Transverse colon (tissue), 4 donors: ENCODE results near the gene ZNF12. TPM values are rescaled to one million over a fixed set of nuclear protein-coding genes. Genes with fewer than 3 reads are reported as not detected.

Source experiments
- DNase-seq: peaks from one replicate; pipeline ENCODE4 v3.0.0-alpha.2; 2019
- H3K27ac ChIP-seq, 4 donors: fragments of 200-600 bp; sonication (generic); 2 replicates each; pipeline ENCODE4 v1.5.1; 2016 to 2018; ENCODE audit warnings: inconsistent platforms in 4 of 4
- H3K27me3 ChIP-seq: fragments of 200-600 bp; sonication (generic); 2 replicates; pipeline ENCODE4 v1.5.1; 2017; ENCODE audit warnings: inconsistent platforms
- H3K36me3 ChIP-seq, 4 donors: fragments of 200-600 bp; sonication (generic); 2 replicates each; pipeline ENCODE4 v1.5.1; 2017 to 2019; ENCODE audit warnings: inconsistent platforms in 4 of 4
- H3K4me1 ChIP-seq, 4 donors: fragments of 200-600 bp; sonication (generic); 2 replicates each; pipeline ENCODE4 v1.5.1; 2017 to 2020; ENCODE audit warnings: inconsistent platforms in 4 of 4
- H3K4me3 ChIP-seq, 4 donors: fragments of 200-600 bp; sonication (generic); 1 replicate in 1 of 4; 2 replicates in 3 of 4; pipeline versions ENCODE4 v1.5.1 to v1.6.1; 2017 to 2019; ENCODE audit warnings: inconsistent platforms in 4 of 4
- H3K9me3 ChIP-seq, 2 donors: fragments of 200-600 bp; sonication (generic); 2 replicates each; pipeline ENCODE4 v1.5.1; 2017 to 2019; ENCODE audit warnings: inconsistent platforms in 2 of 2
- EP300 ChIP-seq: sonication (generic); formaldehyde crosslinking; IDR thresholded peaks from one replicate; pipeline ENCODE4 v1.6.1; 2017; ENCODE audit warnings: antibody characterized with exemption, low read depth
- POLR2A ChIP-seq: fragments of 450-650 bp; IDR thresholded peaks from one replicate; pipeline ENCODE4 v1.6.1; 2016; ENCODE audit warnings: antibody characterized with exemption, mild to moderate bottlenecking, moderate library complexity
- POLR2AphosphoS5 ChIP-seq, 3 donors: sonication (generic); formaldehyde crosslinking; IDR thresholded peaks; one replicate each; pipeline ENCODE4 v1.6.1; 2016; ENCODE audit warnings: antibody characterized with exemption in 3 of 3
- WGBS, 2 donors: methylation state at CpG; one replicate each; pipeline ENCODE4 v1.1.5; 2018; ENCODE audit warnings: low coverage in 1 of 2; 5-methylcytosine and 5-hydroxymethylcytosine counted together
- in situ Hi-C, 4 donors: fragments of 200-750 bp; cut with MboI; loops; one replicate each; pipeline versions ENCODE4 v1.15.0 to v1.15.1; 2017; ENCODE audit warnings: low sequenced_read_pairs in 3 of 4, low pct_ligation_motif_present in 1 of 4, low pct_unique_long_range_greater_than_20kb in 1 of 4
- intact Hi-C: fragments of 100-400 bp; cut with DNase I; formaldehyde crosslinking; loops from one replicate; pipeline ENCODE4 v1.15.1; 2023; ENCODE audit warnings: low total_unique reads
- total RNA-seq, 4 donors: library from RNA; depleted of rRNA; stranded (reverse); fragments of >200 nt; gene quantifications; one replicate each; pipeline ENCODE4 v1.1.0, GENCODE V29; 2016
- TF ChIP-seq, protein P1 (sequence below), 5 experiments: fragments of 200-600 bp in 3 of 5; fragments of 450-650 bp in 2 of 5; sonication (generic) in 3 of 5; IDR thresholded peaks; 1 replicate in 2 of 5; 2 replicates in 3 of 5; pipeline ENCODE4 v1.5.1; 2016 to 2017; ENCODE audit warnings: antibody characterized with exemption in 5 of 5, inconsistent platforms in 3 of 5, mild to moderate bottlenecking in 2 of 5, moderate library complexity in 1 of 5

Gene ZNF12
- total RNA-seq, 4 donors from 2014 or later, result 17.5 to 171 (median 33.8) TPM

DNA sequence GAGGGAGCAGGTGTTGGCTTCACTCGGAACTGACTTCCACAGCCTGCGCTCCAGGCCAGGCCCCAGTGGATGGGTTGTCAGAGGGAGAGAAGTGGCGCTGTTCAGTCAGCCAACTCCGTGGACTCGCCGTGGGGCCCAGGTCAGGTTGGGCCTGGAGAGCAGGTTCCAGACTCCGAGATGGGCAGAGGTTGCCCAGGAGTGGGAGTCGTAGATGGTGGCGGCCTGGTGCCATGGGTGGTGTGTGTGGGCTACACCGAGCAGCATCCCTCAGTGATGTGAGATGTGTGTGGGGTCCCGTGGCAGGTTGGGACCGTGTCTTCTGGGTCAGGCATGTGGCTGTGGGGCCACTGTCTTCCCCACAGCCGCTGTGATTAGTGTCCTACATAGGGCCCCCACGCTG, 59.2 kb downstream of the ZNF12 start:
- no peak overlapping the region for H3K27ac ChIP-seq
- H3K36me3 ChIP-seq, result peaks cover 0 to 39% (median 15%) of the 10 kb centered on the region in 4 donors
- DNase-seq, result no peak
- no peaks in the 10 kb centered on the region for H3K27me3 ChIP-seq
- H3K4me3 ChIP-seq, result no peak overlapping the region
- no peaks in the 10 kb centered on the region for H3K9me3 ChIP-seq
- WGBS, 2 donors, result 96% methylated on average over 14 of the region's 14 CpGs; no CpG with 5 or more reads in 1 of the 2 donors
- TF ChIP-seq, protein P1, sequence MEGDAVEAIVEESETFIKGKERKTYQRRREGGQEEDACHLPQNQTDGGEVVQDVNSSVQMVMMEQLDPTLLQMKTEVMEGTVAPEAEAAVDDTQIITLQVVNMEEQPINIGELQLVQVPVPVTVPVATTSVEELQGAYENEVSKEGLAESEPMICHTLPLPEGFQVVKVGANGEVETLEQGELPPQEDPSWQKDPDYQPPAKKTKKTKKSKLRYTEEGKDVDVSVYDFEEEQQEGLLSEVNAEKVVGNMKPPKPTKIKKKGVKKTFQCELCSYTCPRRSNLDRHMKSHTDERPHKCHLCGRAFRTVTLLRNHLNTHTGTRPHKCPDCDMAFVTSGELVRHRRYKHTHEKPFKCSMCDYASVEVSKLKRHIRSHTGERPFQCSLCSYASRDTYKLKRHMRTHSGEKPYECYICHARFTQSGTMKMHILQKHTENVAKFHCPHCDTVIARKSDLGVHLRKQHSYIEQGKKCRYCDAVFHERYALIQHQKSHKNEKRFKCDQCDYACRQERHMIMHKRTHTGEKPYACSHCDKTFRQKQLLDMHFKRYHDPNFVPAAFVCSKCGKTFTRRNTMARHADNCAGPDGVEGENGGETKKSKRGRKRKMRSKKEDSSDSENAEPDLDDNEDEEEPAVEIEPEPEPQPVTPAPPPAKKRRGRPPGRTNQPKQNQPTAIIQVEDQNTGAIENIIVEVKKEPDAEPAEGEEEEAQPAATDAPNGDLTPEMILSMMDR (IDR thresholded peaks at IDR 0.05), result no peak
- no peak for TF ChIP-seq EP300
- in situ Hi-C loops (no loop called here), intact Hi-C loops (no loop called here)
- no peaks in the 10 kb centered on the region for H3K4me1 ChIP-seq

- H3K4me1 ChIP-seq, result no peaks in the 10 kb centered on the region
- intact Hi-C loops (no loop called here), in situ Hi-C loops (no loop called here)
- H3K27ac ChIP-seq, result no peak overlapping the region
- peaks cover 0 to 37% (median 13%) of the 10 kb centered on the region in 4 donors for H3K36me3 ChIP-seq
- 70 to 88% methylated on average over 2 to 8 of the region's 8 CpGs for WGBS, 2 donors
- no peak for DNase-seq
- H3K27me3 ChIP-seq, result no peaks in the 10 kb centered on the region
- TF ChIP-seq, protein P1 (IDR thresholded peaks at IDR 0.05), result no peak
- TF ChIP-seq EP300, result no peak
- TF ChIP-seq POLR2AphosphoS5 (IDR thresholded peaks at IDR 0.05), result no peak
- no peak for TF ChIP-seq POLR2A
- no peak overlapping the region for H3K4me3 ChIP-seq
- no peaks in the 10 kb centered on the region for H3K9me3 ChIP-seq
Observed at GRCh38 chr7:6647080-6647479, 59.7 kb downstream of the ZNF12 start.

- TF ChIP-seq, protein P1 (IDR thresholded peaks at IDR 0.05), result no peak
- TF ChIP-seq EP300 (no peak), POLR2A (no peak), POLR2AphosphoS5 (IDR thresholded peaks at IDR 0.05) (no peak)
- intact Hi-C loops, result no loop called here
- Histone ChIP-seq H3K36me3 (peaks cover 0 to 36% (median 12%) of the 10 kb centered on the region in 4 donors), H3K4me1 (no peaks in the 10 kb centered on the region), H3K9me3 (no peaks in the 10 kb centered on the region), H3K27me3 (no peaks in the 10 kb centered on the region), H3K27ac (no peak overlapping the region), H3K4me3 (no peak overlapping the region)
- 79% methylated on average over 5 of the region's 8 CpGs; no CpG with 5 or more reads in 1 of the 2 donors for WGBS, 2 donors
- no peak for DNase-seq
- in situ Hi-C loops, result no loop called here
Observed at GRCh38 chr7:6646465-6646864, 60.3 kb downstream of the ZNF12 start.

DNA sequence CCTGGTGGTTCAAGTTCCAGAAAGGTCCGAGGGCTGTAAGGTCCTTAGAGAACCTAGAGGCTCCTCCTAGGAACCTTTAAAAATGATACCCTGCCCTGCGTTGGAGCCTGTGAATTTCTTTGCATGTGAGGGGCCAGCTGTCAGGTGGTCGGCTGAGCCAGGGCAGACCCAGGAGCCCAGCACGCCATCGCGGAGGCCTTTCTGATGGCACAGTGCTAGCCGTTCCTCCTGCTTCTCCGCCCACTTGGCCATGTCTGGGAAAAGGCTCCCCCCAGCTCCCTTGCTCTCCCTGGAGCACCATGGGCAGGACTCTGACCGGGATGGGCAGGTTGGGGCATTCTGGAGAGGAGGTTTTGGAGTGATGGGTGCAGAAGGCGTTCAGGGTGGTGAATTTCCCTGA, 62.0 kb downstream of the ZNF12 start:
- no peak for DNase-seq
- Histone ChIP-seq H3K36me3 (peaks cover 0 to 28% (median 12%) of the 10 kb centered on the region in 4 donors), H3K4me3 (no peak overlapping the region), H3K27ac (no peak overlapping the region), H3K4me1 (no peaks in the 10 kb centered on the region), H3K27me3 (no peaks in the 10 kb centered on the region), H3K9me3 (no peaks in the 10 kb centered on the region)
- 96% methylated on average over 10 of the region's 10 CpGs; no CpG with 5 or more reads in 1 of the 2 donors for WGBS, 2 donors
- TF ChIP-seq, protein P1 (IDR thresholded peaks at IDR 0.05), result no peak
- TF ChIP-seq EP300 (no peak), POLR2AphosphoS5 (IDR thresholded peaks at IDR 0.05) (no peak)
- intact Hi-C loops, result no loop called here
- in situ Hi-C loops, result no loop called here
